ENCODE data around the gene ANO6. TPM values are rescaled to one million over a fixed set of nuclear protein-coding genes. Genes with fewer than 3 reads are reported as not detected.

Gene ANO6
- total RNA-seq, 1 experiment from 2014 or later: 18.1 TPM

DNA sequence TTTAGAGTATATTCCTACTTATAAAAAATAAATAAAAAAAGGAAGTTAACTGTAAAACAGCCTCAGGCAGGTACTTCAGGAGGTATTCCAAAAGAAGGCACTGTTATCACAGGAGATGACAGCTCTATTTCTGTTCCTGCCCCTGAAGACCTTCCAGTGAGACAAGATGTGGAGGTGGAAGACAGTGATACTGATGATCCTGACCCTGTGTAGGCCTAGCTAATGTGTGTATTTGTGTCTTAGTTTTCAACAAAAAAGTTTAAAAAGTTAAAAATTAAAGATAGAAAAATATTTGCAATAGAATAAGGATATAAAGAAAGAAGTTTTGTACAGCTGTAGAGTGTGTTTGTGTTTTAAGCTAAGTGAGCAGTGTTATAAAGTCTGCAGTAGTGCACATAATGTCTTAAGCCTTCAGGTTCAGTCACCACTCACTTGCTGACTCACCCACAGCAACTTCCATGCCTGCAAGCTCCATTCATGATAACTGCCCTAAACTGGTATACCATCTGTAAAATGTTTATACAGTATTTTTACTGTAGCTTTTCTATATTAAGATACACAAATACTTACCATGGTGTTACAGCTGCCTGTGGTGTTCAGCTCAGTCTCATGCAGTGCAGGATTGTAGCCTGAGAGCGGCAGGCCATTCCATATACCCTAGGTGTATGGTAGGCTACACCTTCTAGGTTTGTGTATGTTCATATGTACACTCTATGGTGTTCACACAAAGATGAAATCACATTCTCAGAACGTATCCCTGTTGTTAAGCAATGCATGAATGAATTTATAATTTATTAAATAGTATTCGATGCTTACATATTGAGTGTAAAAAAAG lies 121.1 kb downstream of the ANO6 start:
- no peak overlapping the region for H3K27ac ChIP-seq (ENCODE audit: low read length)

DNA sequence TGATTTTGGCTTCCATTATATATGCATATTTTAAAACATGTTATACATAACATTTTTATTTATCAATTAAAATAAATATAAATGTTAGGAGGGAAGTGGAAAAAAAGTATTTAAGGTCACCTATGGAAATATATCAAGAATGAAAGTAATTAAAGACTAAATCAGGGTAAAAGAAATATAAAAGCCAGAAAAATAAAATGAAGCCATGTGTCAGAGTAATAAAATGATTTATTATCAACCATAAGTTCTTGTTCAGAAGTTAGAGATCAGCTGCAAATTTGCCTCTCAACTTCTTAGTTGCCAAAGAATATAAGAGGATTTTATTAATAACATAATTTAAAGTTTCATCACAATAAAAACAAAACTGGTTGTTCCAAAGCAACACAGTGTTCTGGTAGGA lies 121.9 kb downstream of the ANO6 start:
- ATAC-seq: no peak

More for the DNA sequence above, 121.1 kb downstream of the ANO6 start:
- Histone ChIP-seq H2AFZ (ENCODE audit: low read length) (no peak overlapping the region), H3K9ac (ENCODE audit: low read length) (no peak overlapping the region), H3K4me1 (ENCODE audit: insufficient read depth, low read length) (peaks cover 5% of the 10 kb centered on the region; the same call in 1 of the 2 replicates), H3K4me2 (ENCODE audit: low read length) (no peak overlapping the region), H3F3A (ENCODE audit: low read length, unreplicated experiment) (no peaks in the 10 kb centered on the region), H3K4me3 (ENCODE audit: low read length) (no peak overlapping the region), H3K79me2 (ENCODE audit: low read length) (no peaks in the 10 kb centered on the region), H3K27me3 (ENCODE audit: low read length) (no peaks in the 10 kb centered on the region), H3K9me2 (replicated peaks; ENCODE audit: low read length) (no peaks in the 10 kb centered on the region), H4K20me1 (ENCODE audit: low read length) (no peaks in the 10 kb centered on the region), H3K9me3 (ENCODE audit: low read length) (no peaks in the 10 kb centered on the region), H3K36me3 (ENCODE audit: low read depth, low read length) (no peaks in the 10 kb centered on the region)
- no TSS peak for BruUV-seq (replicated peaks)
- ChIA-PET POLR2A (ENCODE audit: unreplicated experiment) (no interaction called here), CTCF (no interaction called here)
- peak; percentile 57 for DNase-seq
- intact Hi-C loops (cut with micrococcal nuclease): no loop called here
- ATAC-seq: peak; percentile 100
- TF ChIP-seq EZH2 (IDR thresholded peaks at IDR 0.05; ENCODE audit: low read length, unreplicated experiment) (no peak), EZH2phosphoT487 (IDR thresholded peaks at IDR 0.05; ENCODE audit: borderline replicate concordance, low read length) (no peak)
- TF ChIP-seq, protein P1, sequence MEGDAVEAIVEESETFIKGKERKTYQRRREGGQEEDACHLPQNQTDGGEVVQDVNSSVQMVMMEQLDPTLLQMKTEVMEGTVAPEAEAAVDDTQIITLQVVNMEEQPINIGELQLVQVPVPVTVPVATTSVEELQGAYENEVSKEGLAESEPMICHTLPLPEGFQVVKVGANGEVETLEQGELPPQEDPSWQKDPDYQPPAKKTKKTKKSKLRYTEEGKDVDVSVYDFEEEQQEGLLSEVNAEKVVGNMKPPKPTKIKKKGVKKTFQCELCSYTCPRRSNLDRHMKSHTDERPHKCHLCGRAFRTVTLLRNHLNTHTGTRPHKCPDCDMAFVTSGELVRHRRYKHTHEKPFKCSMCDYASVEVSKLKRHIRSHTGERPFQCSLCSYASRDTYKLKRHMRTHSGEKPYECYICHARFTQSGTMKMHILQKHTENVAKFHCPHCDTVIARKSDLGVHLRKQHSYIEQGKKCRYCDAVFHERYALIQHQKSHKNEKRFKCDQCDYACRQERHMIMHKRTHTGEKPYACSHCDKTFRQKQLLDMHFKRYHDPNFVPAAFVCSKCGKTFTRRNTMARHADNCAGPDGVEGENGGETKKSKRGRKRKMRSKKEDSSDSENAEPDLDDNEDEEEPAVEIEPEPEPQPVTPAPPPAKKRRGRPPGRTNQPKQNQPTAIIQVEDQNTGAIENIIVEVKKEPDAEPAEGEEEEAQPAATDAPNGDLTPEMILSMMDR (conservative IDR thresholded peaks at IDR 0.05; ENCODE audit: low read depth, low read length): no peak

More for the DNA sequence above, 121.9 kb downstream of the ANO6 start:
- TF ChIP-seq, protein P1 (conservative IDR thresholded peaks at IDR 0.05; ENCODE audit: low read depth, low read length): no peak
- no peak for TF ChIP-seq EZH2phosphoT487 (IDR thresholded peaks at IDR 0.05; ENCODE audit: borderline replicate concordance, low read length)
- TF ChIP-seq EZH2 (IDR thresholded peaks at IDR 0.05; ENCODE audit: low read length, unreplicated experiment): no peak
- no peak for DNase-seq
- H3K4me3 ChIP-seq (ENCODE audit: low read length): no peak overlapping the region
- POLR2A ChIA-PET (ENCODE audit: unreplicated experiment): no interaction called here
- H2AFZ ChIP-seq (ENCODE audit: low read length): no peak overlapping the region
- peaks cover 9% of the 10 kb centered on the region for H3K4me1 ChIP-seq (ENCODE audit: insufficient read depth, low read length)
- H3K27ac ChIP-seq (ENCODE audit: low read length): no peak overlapping the region
- no peaks in the 10 kb centered on the region for H4K20me1 ChIP-seq (ENCODE audit: low read length)
- H3K9me2 ChIP-seq (replicated peaks; ENCODE audit: low read length): no peaks in the 10 kb centered on the region
- H3K36me3 ChIP-seq (ENCODE audit: low read depth, low read length): no peaks in the 10 kb centered on the region
- CTCF ChIA-PET: no interaction called here
- intact Hi-C loops (cut with micrococcal nuclease): no loop called here
- BruUV-seq (replicated peaks): no TSS peak
- no peaks in the 10 kb centered on the region for H3K9me3 ChIP-seq (ENCODE audit: low read length)
- H3K27me3 ChIP-seq (ENCODE audit: low read length): no peaks in the 10 kb centered on the region
- H3K9ac ChIP-seq (ENCODE audit: low read length): no peak overlapping the region
- H3K4me2 ChIP-seq (ENCODE audit: low read length): no peak overlapping the region
- no peaks in the 10 kb centered on the region for H3F3A ChIP-seq (ENCODE audit: low read length, unreplicated experiment)
- H3K79me2 ChIP-seq (ENCODE audit: low read length): no peaks in the 10 kb centered on the region

Data from PC-3 (cell line).